PFSK-1 (cell line): ENCODE measurements around the gene RBFOX1.

Experiments used
- POLR2AphosphoS5 ChIP-seq: IDR thresholded peaks from 2 replicates; pipeline ENCODE4 v1.6.1; 2012; ENCODE audit warnings: low read depth, mild to moderate bottlenecking, control low read depth, low read length, moderate library complexity
- TF ChIP-seq, protein P1 (sequence below), 2 experiments: IDR thresholded peaks; 2 replicates each; pipeline versions ENCODE4 v1.6.1 to v1.8.0; 2011 to 2012; ENCODE audit warnings: low read depth in 2 of 2, low read length in 2 of 2, control low read depth in 1 of 2, inconsistent platforms in 1 of 2, mild to moderate bottlenecking in 1 of 2, moderate library complexity in 1 of 2; ENCODE audit not compliant: insufficient read depth in 1 of 2

DNA sequence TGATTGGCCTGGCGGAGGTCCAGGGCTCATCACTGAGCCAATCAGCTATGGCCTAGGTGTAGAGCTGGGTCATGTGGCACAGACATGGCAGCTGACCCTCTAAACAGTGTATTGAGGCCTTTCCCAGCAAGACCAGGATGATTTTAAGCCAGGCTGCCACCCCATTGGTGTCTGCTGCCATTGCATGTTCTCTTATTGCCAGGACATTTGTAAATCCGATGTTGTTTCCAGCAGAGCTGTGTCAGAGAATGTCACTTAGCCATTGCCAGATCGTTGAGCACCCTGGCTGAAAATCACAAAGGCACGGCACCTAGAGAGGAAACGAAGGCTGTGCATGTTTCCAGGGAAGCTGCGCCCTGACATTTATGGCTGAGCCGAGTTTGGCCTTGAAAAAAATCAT, 33.4 kb downstream of the RBFOX1 start:
- TF ChIP-seq, protein P1, sequence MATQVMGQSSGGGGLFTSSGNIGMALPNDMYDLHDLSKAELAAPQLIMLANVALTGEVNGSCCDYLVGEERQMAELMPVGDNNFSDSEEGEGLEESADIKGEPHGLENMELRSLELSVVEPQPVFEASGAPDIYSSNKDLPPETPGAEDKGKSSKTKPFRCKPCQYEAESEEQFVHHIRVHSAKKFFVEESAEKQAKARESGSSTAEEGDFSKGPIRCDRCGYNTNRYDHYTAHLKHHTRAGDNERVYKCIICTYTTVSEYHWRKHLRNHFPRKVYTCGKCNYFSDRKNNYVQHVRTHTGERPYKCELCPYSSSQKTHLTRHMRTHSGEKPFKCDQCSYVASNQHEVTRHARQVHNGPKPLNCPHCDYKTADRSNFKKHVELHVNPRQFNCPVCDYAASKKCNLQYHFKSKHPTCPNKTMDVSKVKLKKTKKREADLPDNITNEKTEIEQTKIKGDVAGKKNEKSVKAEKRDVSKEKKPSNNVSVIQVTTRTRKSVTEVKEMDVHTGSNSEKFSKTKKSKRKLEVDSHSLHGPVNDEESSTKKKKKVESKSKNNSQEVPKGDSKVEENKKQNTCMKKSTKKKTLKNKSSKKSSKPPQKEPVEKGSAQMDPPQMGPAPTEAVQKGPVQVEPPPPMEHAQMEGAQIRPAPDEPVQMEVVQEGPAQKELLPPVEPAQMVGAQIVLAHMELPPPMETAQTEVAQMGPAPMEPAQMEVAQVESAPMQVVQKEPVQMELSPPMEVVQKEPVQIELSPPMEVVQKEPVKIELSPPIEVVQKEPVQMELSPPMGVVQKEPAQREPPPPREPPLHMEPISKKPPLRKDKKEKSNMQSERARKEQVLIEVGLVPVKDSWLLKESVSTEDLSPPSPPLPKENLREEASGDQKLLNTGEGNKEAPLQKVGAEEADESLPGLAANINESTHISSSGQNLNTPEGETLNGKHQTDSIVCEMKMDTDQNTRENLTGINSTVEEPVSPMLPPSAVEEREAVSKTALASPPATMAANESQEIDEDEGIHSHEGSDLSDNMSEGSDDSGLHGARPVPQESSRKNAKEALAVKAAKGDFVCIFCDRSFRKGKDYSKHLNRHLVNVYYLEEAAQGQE (IDR thresholded peaks at IDR 0.05; ENCODE audit: insufficient read depth in 1 of 2, low read depth in 2 of 2, low read length in 2 of 2): no peak
- no peak for TF ChIP-seq POLR2AphosphoS5
